ENCODE data around the gene KRTAP10-4.

Gene KRTAP10-4

DNA sequence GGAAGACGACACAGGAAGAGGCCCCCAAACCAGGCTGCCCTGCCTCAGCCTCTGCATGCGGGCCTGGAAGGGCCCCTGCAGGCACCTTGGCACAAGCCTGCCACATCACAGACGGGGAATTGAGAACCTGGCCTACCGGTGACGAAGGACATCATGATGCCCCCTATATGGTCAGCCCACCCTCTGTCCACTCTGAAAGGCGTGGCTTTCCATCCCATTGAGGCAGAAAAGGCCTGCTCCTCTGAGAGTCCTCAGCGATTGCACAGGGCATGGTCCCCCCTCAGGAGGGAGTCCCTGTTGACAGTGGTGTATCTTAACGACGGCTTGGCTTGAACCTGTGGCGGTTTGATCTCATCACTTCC is 44.9 kb upstream of the KRTAP10-4 start:
- TF ChIP-seq, protein P1, sequence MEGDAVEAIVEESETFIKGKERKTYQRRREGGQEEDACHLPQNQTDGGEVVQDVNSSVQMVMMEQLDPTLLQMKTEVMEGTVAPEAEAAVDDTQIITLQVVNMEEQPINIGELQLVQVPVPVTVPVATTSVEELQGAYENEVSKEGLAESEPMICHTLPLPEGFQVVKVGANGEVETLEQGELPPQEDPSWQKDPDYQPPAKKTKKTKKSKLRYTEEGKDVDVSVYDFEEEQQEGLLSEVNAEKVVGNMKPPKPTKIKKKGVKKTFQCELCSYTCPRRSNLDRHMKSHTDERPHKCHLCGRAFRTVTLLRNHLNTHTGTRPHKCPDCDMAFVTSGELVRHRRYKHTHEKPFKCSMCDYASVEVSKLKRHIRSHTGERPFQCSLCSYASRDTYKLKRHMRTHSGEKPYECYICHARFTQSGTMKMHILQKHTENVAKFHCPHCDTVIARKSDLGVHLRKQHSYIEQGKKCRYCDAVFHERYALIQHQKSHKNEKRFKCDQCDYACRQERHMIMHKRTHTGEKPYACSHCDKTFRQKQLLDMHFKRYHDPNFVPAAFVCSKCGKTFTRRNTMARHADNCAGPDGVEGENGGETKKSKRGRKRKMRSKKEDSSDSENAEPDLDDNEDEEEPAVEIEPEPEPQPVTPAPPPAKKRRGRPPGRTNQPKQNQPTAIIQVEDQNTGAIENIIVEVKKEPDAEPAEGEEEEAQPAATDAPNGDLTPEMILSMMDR (IDR thresholded peaks at IDR 0.05), result no peak

DNA sequence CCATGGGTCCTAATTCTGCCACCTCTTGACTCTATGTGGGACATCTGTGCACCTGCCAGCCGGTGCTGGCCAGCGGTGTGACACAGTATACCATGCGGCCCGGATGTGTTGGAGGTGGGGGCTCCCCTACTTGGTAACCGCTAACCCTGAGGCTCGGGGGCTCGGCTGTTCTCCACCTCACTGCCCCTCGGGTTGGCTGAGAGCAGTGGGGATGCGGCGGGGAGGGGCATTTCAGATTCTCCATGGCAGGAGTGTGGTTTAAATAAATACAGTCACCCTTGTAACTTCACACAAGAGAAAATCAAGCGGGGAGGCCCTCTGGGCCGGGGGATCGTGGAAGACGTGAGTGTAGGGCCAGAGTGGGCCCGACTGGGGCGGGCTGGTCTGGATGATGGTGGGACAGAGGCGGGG is 44.5 kb upstream of the KRTAP10-4 start:
- TF ChIP-seq, protein P1 (IDR thresholded peaks at IDR 0.05), result no peak

DNA sequence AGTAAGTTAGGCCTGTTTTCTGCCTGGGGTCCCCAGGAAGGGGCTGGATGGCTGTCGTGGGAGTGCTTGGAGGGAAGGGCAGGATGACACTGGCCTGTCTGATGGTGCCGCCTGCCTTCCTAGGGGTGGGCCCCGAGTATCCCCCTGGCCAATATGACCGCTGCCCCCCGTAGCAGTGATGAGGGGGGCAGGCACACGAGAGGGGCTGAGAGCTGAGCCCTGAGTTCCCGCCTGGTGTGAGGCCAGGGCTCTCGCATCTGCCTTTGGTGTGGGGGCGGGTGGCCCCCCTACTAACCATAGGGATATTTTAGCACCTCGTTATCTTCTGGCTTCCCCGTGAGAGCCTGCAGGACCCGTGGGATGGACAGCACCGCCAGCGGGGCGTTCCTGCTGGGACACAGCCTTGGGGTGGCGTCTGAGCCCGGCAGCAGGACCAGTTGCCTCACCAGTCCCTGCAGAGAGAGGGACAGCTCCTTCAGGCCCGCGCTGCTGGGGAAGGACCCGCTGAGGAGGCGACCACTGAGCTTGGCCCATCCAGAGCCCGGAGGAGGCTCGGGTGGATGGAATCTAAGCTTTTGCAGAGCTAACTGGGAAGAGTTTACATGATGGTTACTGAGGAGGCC is 43.9 kb upstream of the KRTAP10-4 start:
- TF ChIP-seq, protein P1 (IDR thresholded peaks at IDR 0.05), result no peak

DNA sequence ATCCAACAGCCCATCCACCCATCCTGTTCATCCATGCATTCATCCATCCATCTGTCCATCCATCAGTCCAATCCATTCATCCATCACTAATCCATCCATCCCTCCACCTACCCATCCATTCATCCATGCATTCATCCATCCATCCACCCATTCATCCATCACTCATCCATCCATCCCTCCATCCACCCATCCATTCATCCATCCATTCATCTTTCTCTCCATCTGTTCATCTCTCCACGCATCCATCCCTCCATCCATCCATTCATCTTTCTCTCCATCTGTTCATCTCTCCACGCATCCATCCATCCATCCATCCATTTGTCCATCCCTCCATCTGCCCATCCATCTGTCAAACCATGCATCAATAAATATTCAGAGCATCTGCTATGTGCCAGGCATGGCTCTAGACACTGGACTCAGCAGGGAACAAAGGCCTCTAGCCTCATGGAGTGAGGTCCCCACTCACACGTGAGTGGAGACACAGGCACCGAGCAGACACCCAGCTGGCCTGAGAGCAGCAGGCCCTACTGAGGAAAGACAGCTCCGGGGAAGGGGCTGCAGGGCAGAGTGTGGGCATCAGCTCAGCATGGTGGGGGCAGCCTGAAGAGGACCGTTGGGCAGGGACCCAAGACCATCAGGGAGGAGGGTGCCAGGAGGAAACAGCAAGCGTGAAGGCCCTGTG is 43.2 kb upstream of the KRTAP10-4 start:
- TF ChIP-seq, protein P1 (IDR thresholded peaks at IDR 0.05), result no peak

DNA sequence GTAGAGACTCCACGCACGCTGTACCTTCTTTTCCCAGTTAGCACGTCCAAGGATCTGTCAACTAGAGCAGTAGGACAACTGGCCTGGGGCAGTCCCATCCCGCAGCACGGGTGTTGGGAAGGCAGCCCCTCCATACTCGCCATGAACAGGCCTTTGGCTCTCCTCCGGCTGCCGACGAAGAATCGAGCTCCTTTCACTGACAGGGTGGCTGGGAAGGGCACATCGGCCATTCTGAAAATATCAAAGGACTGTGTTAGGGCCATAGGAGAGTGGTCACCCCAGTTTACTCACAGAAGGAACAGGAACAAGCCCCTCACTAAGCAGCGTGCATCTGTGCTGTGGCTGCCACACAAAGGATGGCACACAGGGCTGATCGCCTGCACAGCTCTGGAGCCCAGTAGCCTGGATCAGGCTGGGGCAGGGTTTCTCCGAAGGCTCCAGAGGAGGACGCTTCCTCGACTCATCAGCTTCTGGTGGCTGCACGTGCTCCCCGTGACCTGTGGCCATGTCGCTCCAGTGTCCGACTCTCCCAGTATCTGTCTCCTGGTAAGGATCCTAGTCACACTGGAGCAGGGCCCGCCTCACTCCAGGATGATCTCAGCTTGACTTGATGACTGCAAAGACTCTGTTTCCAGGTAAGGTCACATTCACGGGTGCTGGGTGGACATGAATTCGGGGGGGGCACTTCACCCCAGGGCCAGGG is 42.5 kb upstream of the KRTAP10-4 start:
- TF ChIP-seq, protein P1 (IDR thresholded peaks at IDR 0.05), result no peak

DNA sequence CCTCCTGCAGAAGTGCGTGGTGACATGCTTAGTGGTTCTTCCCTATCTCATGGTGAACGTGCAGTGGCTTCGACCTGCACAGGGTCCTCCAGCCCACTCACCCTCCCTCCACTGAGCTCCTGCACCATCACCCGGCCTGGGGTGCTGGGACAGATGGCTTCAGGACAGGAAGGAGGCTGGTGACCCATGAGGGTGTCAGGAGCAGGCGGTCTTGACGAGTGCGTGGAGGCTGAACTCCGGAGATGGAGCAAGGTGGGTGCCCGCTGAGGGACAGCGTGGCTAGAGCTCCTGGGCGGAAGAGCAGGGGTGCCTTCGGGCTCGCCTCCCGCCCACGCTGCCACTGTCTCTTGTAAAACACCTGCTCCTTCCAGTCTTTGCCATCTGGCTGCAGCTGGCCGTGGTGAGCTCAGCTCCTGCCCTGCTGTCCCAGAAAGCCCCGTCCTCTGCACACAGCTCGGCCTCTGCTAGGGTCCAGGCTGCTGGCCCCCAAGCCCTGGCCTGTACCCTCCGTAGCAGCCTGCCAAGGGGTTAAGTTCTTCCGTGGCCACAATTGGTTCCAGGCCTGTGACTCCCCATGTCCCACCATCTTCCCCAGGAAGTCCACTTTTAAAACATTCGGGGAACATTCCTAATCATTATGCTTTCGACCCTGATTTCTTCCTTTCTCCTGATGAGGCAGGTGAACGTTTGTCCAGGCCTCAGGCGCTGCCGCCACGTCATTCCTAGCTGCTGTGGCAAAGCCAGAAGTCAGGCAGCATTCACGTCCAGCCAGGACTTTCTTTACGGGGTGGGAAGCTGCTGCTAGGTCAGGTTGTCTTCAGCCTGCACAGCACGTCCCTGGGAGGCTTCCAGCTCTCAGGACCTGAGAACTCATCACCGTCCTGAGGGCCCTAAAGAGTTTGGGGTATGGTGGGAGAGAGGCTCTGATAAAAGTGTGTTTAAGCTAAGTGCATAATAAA is 41.6 kb upstream of the KRTAP10-4 start:
- TF ChIP-seq, protein P1 (IDR thresholded peaks at IDR 0.05), result no peak

DNA sequence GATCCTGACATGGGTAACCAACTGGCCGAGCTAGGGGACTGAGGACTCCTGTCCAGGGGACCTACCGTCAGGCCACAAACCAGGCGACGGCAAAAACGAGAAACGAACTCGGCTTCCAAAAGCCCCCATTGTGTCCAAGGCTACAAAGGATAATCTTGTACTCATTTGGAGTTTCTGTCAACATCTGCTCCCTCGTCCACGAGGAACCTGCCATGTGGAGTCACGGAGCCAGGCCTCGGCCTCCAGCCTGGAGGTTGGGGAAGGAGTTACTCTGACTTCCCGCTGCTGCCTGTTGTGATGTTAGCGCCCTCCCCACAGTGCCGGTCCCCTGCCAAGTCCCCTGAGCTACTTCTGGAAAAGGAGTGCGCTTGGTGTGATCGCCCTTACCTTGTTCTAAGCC is 40.8 kb upstream of the KRTAP10-4 start:
- TF ChIP-seq, protein P1 (IDR thresholded peaks at IDR 0.05), result no peak

Data from LNCAP (cell line).